Choroid plexus epithelial cell (primary cell): ENCODE data around the gene SYNE2.
A peak's percentile ranks its signal among the peaks of the same experiment; 100 is the strongest.

Source experiments
- DNase-seq: peaks from one replicate; pipeline ENCODE4 v3.0.0-alpha.2; 2010; ENCODE audit warnings: low read depth
- H3K4me3 ChIP-seq: 2 replicates; pipeline ENCODE4 v1.5.1; 2011; ENCODE audit warnings: low read depth, mild to moderate bottlenecking, control low read depth, low read length, moderate library complexity
- TF ChIP-seq, protein P1 (sequence below): conservative IDR thresholded peaks from 2 replicates; pipeline ENCODE4 v1.5.1; 2011; ENCODE audit warnings: low read depth, mild to moderate bottlenecking, control low read depth, inconsistent platforms, low read length, moderate library complexity

The SYNE2 gene

DNA sequence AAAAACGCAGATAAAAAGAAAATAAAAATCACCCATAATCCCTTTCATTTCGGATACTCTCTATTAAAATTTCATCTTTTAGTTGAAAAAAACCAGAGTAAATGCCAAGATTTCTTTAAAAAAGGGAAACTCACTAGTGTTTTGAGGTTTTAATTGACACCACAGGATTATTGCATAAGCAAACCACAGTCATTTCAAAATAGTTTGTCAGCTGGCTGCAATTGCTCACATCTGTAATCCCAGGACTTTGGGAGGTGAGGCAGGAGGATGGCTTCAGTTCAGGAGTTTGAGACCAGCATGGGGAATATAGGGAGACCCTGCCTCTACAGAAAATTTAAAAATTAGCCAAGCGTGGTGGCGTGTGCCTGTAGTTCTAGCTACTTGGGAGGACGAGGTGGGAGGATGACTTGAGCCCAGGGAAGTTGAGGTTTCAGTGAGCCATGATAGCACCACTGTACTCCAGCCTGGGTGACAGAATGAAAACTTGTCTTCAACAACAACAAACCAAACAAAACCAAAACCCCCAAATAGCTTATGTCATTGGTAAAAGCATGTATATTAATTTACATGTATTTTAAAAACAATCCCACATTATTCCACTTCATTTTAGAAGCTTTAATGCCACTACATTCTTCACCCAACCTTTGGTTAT is 48.8 kb downstream of the SYNE2 start:
- no peak overlapping the region for H3K4me3 ChIP-seq
- TF ChIP-seq, protein P1, sequence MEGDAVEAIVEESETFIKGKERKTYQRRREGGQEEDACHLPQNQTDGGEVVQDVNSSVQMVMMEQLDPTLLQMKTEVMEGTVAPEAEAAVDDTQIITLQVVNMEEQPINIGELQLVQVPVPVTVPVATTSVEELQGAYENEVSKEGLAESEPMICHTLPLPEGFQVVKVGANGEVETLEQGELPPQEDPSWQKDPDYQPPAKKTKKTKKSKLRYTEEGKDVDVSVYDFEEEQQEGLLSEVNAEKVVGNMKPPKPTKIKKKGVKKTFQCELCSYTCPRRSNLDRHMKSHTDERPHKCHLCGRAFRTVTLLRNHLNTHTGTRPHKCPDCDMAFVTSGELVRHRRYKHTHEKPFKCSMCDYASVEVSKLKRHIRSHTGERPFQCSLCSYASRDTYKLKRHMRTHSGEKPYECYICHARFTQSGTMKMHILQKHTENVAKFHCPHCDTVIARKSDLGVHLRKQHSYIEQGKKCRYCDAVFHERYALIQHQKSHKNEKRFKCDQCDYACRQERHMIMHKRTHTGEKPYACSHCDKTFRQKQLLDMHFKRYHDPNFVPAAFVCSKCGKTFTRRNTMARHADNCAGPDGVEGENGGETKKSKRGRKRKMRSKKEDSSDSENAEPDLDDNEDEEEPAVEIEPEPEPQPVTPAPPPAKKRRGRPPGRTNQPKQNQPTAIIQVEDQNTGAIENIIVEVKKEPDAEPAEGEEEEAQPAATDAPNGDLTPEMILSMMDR: no peak
- DNase-seq: peak; percentile 91

DNA sequence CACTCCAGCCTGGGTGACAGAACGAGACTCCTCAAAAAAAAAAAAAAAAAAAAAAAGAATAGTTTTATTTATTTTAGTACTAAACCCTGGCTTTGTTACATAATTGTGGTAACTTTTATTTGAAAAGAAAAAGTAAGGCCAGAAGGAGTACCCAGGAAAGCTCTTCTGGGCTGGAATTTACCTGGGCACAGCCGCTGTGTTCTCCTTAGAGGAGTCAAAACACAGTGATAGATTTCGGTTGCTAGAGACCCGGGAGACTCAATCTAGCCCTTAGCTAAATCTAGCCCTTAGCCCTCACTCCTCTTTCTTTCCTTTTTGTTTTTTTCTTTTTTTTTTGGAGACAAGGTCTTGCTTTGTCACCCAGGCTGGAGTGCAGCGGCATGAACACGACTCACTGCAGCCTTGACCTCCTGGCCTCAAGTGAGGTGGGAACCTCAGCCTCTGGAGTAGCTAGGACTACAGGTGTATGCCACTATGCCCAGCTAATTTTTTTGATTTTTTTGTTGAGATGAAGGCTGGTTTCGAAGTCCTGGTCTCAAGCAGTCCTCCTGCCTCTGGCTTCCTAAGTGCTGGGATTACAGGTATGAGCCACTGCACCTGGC is 49.7 kb downstream of the SYNE2 start:
- TF ChIP-seq, protein P1: no peak
- no peak for DNase-seq
- no peak overlapping the region for H3K4me3 ChIP-seq

DNA sequence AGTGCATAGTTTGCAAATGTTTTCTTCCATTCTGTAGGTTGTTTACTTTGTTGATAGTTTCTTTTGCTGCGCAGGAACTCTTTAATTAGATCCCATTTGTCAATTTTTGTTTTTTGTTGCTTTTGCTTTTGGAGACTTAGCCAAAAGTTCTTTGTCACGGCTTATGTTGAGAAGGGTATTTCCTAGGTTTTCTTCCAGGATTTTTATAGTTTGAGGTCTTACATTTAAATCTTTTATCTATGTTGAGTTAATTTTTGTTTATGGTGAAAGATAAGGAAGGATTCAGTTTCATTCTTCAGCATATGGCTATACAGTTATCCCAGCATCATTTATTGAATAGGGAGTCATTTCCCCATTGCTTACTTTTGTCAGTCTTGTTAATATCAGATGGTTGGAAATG is 51.9 kb downstream of the SYNE2 start:
- H3K4me3 ChIP-seq: no peak overlapping the region
- DNase-seq: no peak
- TF ChIP-seq, protein P1: no peak

DNA sequence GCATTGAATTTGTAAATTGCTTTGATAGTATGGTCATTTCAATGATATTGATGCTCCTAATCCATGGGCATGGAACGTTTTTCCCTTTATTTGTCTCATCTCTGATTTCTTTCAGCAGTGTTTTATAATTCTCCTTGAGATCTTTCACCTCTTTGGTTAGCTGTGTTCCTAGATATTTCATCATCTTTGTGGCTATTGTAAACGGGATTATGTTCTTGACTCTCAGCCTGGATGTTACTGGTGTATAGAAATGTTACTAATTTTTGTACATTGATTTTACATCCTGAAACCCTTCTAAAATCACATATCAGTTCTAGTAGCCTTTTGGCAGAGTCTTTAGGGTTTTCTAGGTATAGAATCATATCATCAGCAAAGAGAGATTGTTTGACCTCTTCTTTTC is 52.6 kb downstream of the SYNE2 start:
- no peak overlapping the region for H3K4me3 ChIP-seq
- DNase-seq: no peak
- TF ChIP-seq, protein P1: no peak

DNA sequence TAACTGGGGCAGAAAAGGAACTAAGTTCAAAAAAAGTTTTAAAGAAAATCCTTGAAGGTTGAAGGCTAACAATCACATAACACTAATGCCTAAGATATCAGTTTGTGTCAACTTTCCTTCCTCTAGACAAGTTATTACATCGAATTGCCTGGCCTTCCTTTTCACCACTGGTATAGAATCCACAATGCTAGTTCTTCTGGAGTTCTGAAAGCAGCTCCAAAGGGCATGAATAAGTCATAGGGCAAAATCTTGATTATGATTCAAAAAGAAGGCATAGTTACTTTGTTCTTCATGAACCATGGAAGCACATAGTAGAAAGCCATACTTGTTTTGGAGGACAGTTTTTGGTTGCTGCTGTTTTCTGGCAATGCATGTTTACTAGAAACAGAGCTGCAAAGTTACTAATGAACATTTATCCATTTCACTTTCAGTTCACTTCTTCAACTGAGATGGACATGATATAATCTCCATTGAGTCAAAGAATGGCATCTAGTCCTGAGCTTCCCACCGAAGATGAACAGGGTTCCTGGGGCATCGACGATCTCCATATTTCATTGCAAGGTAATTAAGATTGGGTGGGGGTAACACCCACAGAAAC is 56.0 kb downstream of the SYNE2 start:
- TF ChIP-seq, protein P1: no peak
- DNase-seq: no peak
- no peak overlapping the region for H3K4me3 ChIP-seq

DNA sequence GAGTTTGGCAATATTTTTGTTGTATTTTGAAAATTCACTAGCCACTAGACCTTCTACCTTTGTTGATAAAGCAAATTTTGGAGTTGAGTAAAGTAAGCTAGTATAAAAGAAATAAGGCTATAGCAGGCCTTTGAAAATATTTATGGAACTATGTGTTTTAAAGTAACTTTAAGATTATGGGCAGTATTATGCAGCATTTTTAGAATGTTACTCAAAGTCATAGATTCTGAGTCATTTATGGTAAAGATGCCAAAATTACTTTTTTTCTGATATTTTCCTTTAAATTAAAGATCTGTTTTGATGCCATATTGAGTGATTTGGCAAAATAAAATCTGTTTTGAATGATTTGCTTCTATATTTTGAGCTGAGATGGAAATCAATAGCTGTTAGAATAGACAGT is 57.2 kb downstream of the SYNE2 start:
- no peak overlapping the region for H3K4me3 ChIP-seq
- TF ChIP-seq, protein P1: no peak
- no peak for DNase-seq
